ENCODE data around the gene NCOA4.
"Not testable (repeated sequence)": the region's sequence is repeated elsewhere in the genome, so short reads cannot be mapped to it uniquely, and the experiment has no call there.

Gene NCOA4

GRCh38 chr10:46019177-46019528 is 11.3 kb downstream of the NCOA4 start:
- DNase-seq: no peak

DNA sequence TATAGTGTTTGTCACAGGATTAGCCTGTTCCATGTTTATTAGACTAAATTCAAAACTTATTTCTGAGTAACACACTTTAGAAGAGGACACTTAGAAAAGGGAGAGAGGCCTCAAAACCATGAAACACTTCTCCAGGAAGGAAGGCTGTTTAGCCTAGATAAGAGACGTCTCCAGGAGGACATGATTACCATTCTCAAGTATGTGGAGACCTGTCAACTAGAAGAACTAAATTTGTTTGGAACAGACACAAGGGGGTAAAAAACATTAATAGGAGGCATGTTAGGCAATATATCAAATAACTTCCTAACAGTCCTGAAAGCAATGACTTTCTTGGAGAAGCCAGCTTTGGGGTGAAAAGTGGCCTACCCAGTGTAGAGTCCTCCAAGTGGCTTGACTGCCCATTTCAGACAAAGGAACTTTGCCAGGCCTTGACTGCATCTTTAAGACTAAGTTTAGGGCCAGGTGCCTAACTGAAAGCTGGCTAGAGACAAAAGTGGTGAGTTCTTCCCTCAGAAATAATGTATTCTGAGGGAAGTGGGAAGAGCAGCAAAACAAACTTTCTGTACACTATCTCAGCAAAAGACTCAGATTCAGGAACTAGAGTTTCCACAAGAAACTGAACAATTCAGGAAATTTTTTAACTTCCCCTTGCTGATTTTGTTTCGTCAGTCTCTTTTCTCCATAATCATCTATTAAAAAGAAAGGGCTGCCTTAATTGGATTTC is 11.8 kb downstream of the NCOA4 start:
- no peak for DNase-seq

- DNase-seq: no peak
Observed at GRCh38 chr10:46017733-46018132, 12.7 kb downstream of the NCOA4 start.

- no peak for DNase-seq
Observed at GRCh38 chr10:46016811-46017210, 13.6 kb downstream of the NCOA4 start.

DNA sequence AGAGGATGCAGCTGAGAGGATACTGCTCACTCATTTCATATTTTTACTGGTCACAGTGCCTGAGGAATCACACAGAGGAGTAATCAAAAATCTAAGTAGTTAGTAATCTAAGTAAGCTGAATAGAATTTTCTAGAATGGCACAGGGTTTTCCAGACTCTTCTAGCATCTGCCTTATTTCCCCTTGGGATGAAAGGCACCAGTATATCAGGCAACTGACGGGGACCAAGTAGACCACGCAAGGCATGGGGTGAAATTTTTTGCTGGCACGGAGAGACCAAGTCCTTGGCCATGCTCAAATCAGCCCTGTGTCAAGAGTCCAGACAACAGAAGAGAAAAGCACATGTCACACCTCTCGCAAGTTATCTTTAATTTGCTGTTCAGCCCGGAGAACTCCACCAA is 14.2 kb downstream of the NCOA4 start:
- no peak for DNase-seq

GRCh38 chr10:46014683-46015405 is 15.6 kb downstream of the NCOA4 start:
- DNase-seq: no peak

- no peak for DNase-seq
Observed at GRCh38 chr10:46014206-46014605, 16.2 kb downstream of the NCOA4 start.

GRCh38 chr10:46012746-46013145 is 17.7 kb downstream of the NCOA4 start:
- no peak for DNase-seq

- no peak for DNase-seq
Observed at GRCh38 chr10:46006219-46006618, 24.2 kb downstream of the NCOA4 start.

DNA sequence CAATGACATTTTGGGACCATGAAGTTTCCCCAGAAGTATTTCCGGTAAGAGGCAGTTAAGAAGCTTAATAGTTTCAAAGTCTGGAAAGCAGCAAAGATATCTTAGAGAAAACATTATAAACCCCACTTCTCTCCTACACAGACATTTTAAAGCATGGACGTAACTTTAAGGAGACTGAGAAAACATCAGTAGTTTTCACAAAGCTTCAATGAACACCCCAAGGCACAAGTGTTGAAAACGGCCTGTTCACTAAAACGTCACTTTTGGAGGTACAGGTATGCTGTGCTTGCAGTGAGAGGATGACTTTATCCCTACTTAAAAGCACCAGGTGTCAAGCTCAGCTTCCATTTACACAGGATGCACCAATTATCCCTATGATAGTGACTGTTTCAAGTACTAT is 25.0 kb downstream of the NCOA4 start:
- no peak for DNase-seq

GRCh38 chr10:46004963-46005362 is 25.5 kb downstream of the NCOA4 start:
- DNase-seq: no peak

- no peak for DNase-seq
Observed at GRCh38 chr10:46002916-46003693, 27.3 kb downstream of the NCOA4 start.

DNA sequence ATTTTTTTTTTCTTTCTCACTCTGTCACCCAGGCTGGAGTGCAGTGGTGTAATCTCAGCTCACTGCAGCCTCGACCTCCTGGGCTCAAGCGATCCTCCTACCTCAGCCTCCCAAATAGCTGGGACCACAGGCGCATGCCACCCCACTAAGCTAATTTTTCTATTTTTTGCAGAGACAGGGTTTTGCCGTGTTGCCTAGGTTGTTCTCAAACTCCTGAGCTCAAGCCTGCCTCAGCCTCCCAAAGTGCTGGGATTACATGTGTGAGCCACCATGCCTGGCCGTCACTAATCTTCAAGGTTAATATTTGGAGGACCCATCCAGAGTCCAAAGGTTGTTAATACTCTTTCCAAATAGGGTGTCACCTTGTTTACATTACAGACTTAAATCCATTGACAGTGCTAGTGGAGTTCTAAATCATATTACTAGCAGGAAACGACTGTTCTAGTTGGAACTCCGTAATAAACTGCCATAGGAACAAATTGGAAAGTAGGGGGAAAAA is 28.2 kb downstream of the NCOA4 start:
- DNase-seq: not testable (repeated sequence)

DNA sequence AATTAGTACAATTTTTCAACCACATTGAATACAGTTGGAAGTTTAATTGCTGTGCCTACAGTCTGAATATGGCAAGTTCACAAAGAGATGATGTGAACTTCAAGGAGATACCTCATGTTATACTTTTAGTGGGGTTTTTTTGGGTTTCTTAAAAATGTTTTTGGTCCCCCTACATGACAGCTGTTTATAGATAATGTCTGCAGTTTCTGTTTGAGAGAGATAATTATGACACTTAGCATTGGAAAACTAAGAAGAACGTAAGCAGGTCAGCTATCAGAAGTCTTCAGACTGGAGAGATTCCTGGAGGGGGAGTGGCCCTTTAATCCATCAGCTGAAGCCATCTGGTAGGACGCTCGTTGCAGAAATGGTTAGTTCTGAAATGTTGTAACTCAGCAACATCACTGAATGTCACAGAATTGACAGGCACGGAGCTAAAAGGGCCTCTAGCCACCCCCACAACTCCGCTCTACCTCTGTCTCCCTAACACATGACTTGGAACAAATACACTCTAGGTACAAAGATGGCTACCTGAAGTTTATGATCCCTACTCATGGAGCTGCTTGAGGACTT is 29.2 kb downstream of the NCOA4 start:
- no peak for DNase-seq

GRCh38 chr10:46000538-46000937 is 29.9 kb downstream of the NCOA4 start:
- DNase-seq: no peak

DNA sequence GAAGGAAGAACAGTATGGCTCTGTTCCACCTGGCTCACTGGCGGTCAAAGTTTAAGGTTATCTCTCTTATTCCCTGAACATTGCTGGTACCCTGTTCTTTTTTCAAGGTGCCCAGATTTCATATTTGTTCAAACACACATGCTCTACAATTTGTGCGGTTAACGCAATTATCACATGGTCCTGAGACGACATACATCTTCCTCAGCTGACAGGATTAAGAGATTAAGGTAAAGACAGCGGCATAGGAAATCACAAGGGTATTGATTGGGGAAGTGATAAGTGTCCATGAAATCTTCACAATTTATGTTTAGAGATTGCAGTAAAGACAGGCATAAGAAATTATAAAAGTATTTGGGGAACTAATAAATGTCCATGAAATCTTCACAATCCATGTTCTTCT is 30.5 kb downstream of the NCOA4 start:
- DNase-seq: not testable (repeated sequence)

GRCh38 chr10:45997994-45998763 is 32.2 kb downstream of the NCOA4 start:
- DNase-seq: no peak

DNA sequence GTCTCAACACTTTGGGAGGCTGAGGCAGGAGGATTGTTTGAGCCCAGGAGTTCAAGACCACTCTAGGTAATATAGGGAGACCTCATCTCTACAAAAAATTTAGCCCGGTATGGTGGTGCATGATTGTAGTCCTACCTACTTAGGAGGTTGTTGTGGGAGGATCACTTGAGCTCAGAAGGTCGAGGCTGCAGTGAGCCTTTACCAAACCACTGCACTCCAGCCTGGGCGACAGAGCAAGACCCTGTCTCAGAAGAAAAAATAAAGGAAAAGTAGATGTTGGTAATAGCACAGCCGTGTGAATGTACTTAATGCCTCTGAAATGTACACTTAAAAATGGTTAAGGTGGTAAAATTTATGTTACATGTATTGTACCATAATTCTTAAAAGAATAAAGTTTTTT is 32.9 kb downstream of the NCOA4 start:
- DNase-seq: no peak

GRCh38 chr10:45985590-45985989 is 44.8 kb downstream of the NCOA4 start:
- not testable (repeated sequence) for DNase-seq

- not testable (repeated sequence) for DNase-seq
Observed at GRCh38 chr10:45984473-45984872, 46.0 kb downstream of the NCOA4 start.

DNA sequence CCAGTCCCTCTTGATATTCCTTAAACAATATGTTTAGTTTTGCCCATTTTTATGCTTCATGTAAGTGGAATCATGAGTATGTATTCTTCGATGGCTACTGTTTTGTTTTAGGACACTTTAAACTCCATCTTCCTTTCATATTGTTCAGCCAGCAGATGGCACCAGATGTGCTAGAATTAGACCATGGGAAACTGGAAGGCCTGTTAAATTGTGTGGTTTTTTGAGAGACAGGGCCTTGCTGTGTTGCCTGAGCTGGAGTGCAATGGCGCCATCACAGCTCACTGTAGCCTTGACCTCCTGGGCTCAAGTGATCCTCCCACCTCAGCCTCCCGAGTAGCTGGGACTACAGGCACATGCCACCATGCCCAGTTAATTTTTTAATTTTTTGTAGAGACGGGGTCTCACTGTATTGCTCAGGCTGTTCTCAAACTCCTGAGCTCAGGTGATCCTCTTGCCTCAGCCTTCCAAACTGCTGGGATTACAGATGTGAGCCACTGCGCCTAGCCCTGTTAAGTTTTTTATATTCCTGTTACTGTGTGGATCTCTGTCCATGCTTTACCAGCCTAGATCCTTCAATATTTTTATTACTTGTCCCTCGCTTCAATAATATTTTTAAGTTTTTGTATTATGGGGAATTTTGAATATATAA is 46.8 kb downstream of the NCOA4 start:
- not testable (repeated sequence) for DNase-seq

GRCh38 chr10:45981367-45981766 is 49.1 kb downstream of the NCOA4 start:
- not testable (repeated sequence) for DNase-seq

Data from DMS79 treated with DMSO at 0.1 percent for 48 hours (cell line).